ENCODE data around the gene DOK5. TPM values are rescaled to one million over a fixed set of nuclear protein-coding genes. Genes with fewer than 3 reads are reported as not detected.

The DOK5 gene
- total and polyA plus RNA-seq, 5 donors from 2014 or later = 0.11 to 0.36 (median 0.26) TPM; not detected in 2

DNA sequence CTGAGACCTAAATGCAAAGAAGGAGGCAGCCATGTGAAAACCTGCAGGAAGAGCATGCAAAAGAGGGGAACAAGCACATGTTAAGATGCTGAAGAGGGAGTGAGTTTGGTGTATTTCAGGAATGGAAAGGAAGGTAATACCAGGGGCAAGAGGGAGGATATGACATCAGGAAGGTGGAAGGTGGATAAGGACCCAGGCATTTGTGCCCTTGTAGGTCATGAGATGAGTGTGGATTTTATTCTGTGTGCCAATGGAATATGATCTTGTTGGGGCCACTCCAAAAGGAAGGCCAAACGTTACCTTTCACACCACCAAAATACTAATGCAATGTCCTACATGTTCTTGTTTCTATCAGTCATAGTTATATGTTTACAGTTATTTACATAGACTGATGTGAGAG is 17.2 kb upstream of the DOK5 start:
- H3K9me3 ChIP-seq (ENCODE audit: control insufficient read depth in 2 of 2, low read length in 2 of 2) = no peaks in the 10 kb centered on the region
- H3K27me3 Mint-ChIP-seq = no peaks in the 10 kb centered on the region
- no peak overlapping the region for H3K27ac ChIP-seq (ENCODE audit: insufficient read depth, low read length, poor library complexity, severe bottlenecking)
- no peak for DNase-seq
- no peak overlapping the region for H3K4me3 Mint-ChIP-seq
- H3K4me1 ChIP-seq (ENCODE audit: control insufficient read depth, insufficient read depth, low read length, poor library complexity, severe bottlenecking) = no peaks in the 10 kb centered on the region
- no peak overlapping the region for H3K27ac Mint-ChIP-seq
- H3K9me3 Mint-ChIP-seq = peaks cover 0 to 4% (median 1%) of the 10 kb centered on the region in 7 donors
- no peaks in the 10 kb centered on the region for H3K36me3 ChIP-seq (ENCODE audit: control insufficient read depth, insufficient read depth, low read length)
- H3K4me3 ChIP-seq (ENCODE audit: low read depth, low read length) = no peak overlapping the region
- ATAC-seq (ENCODE audit: low read depth in 2 of 2) = no peak
- H3K36me3 Mint-ChIP-seq = no peaks in the 10 kb centered on the region
- H3K4me1 Mint-ChIP-seq = no peaks in the 10 kb centered on the region
- H3K27me3 ChIP-seq (ENCODE audit: control insufficient read depth, insufficient read depth, low read length) = no peaks in the 10 kb centered on the region

DNA sequence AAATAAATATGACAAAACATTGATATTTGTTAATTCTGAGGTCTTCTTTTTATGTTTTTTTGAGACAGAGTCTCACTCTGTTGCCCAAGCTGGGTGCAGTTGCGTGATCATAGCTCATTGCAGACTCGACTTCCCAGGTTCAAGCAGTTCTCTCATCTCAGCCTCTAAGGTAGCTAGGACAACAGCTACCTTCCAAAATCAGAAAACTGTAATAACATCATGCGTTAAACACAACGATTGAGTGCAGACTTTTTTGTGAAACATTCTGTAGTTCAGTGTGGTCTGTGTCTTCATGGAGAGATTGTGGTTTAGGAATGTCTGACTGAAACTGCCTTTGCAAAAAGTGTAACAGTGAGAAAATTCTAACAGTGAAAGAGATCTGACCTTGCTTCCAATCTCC is 16.1 kb upstream of the DOK5 start:
- Mint-ChIP-seq H3K4me3 (no peak overlapping the region), H3K4me1 (no peaks in the 10 kb centered on the region), H3K36me3 (no peaks in the 10 kb centered on the region), H3K27ac (no peak overlapping the region), H3K27me3 (no peaks in the 10 kb centered on the region), H3K9me3 (peaks cover 0 to 2% (median 1%) of the 10 kb centered on the region in 7 donors)
- ATAC-seq (ENCODE audit: low read depth in 2 of 2) (no peak), DNase-seq (no peak)
- H3K4me1 ChIP-seq (ENCODE audit: control insufficient read depth, insufficient read depth, low read length, poor library complexity, severe bottlenecking) = no peaks in the 10 kb centered on the region
- H3K27ac ChIP-seq (ENCODE audit: insufficient read depth, low read length, poor library complexity, severe bottlenecking) = no peak overlapping the region
- H3K4me3 ChIP-seq (ENCODE audit: low read depth, low read length) = no peak overlapping the region
- H3K36me3 ChIP-seq (ENCODE audit: control insufficient read depth, insufficient read depth, low read length) = no peaks in the 10 kb centered on the region
- H3K9me3 ChIP-seq (ENCODE audit: control insufficient read depth in 2 of 2, low read length in 2 of 2) = no peaks in the 10 kb centered on the region
- no peaks in the 10 kb centered on the region for H3K27me3 ChIP-seq (ENCODE audit: control insufficient read depth, insufficient read depth, low read length)

- DNase-seq = no peak
- Histone ChIP-seq H3K27me3 (ENCODE audit: control insufficient read depth, insufficient read depth, low read length) (no peaks in the 10 kb centered on the region), H3K9me3 (ENCODE audit: control insufficient read depth in 2 of 2, low read length in 2 of 2) (no peaks in the 10 kb centered on the region), H3K4me3 (ENCODE audit: low read depth, low read length) (no peak overlapping the region), H3K36me3 (ENCODE audit: control insufficient read depth, insufficient read depth, low read length) (no peaks in the 10 kb centered on the region), H3K4me1 (ENCODE audit: control insufficient read depth, insufficient read depth, low read length, poor library complexity, severe bottlenecking) (no peaks in the 10 kb centered on the region), H3K27ac (ENCODE audit: insufficient read depth, low read length, poor library complexity, severe bottlenecking) (no peak overlapping the region)
- Mint-ChIP-seq H3K4me3 (no peak overlapping the region), H3K9me3 (peaks cover 0 to 3% (median 0%) of the 10 kb centered on the region in 7 donors), H3K27me3 (no peaks in the 10 kb centered on the region), H3K27ac (no peak overlapping the region), H3K36me3 (no peaks in the 10 kb centered on the region), H3K4me1 (no peaks in the 10 kb centered on the region)
- ATAC-seq (ENCODE audit: low read depth in 2 of 2) = no peak
These were observed 11.4 kb upstream of the DOK5 start for GRCh38 chr20:54464003-54464402.

DNA sequence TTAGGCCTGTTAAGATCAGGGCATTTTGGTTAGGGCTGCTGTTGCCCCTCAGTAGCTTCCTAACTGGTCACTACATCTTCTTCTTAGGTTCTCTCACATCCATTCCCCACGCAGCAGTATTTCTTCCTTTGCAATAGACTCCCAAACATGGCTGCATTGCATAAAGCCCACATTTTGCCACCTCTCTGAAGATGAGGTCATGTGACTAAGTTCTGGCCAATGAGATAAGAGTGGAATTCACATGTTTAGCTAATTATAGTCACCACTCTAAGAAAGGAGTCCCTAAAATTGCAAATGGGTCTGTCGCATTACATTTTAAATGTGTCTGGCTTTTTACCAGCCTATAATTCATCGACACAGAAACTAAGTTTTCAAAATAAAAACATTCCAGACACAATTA is 9.3 kb upstream of the DOK5 start:
- H3K27me3 ChIP-seq (ENCODE audit: control insufficient read depth, insufficient read depth, low read length) = no peaks in the 10 kb centered on the region
- no peaks in the 10 kb centered on the region for H3K36me3 ChIP-seq (ENCODE audit: control insufficient read depth, insufficient read depth, low read length)
- peaks cover 0 to 3% (median 0%) of the 10 kb centered on the region in 7 donors for H3K9me3 Mint-ChIP-seq
- no peak overlapping the region for H3K27ac ChIP-seq (ENCODE audit: insufficient read depth, low read length, poor library complexity, severe bottlenecking)
- H3K4me1 Mint-ChIP-seq = no peaks in the 10 kb centered on the region
- H3K4me3 Mint-ChIP-seq = no peak overlapping the region
- no peak overlapping the region for H3K27ac Mint-ChIP-seq
- no peaks in the 10 kb centered on the region for H3K36me3 Mint-ChIP-seq
- ATAC-seq (ENCODE audit: low read depth in 2 of 2) (no peak), DNase-seq (no peak)
- H3K4me1 ChIP-seq (ENCODE audit: control insufficient read depth, insufficient read depth, low read length, poor library complexity, severe bottlenecking) = no peaks in the 10 kb centered on the region
- H3K4me3 ChIP-seq (ENCODE audit: low read depth, low read length) = no peak overlapping the region
- H3K9me3 ChIP-seq (ENCODE audit: control insufficient read depth in 2 of 2, low read length in 2 of 2) = no peaks in the 10 kb centered on the region
- no peaks in the 10 kb centered on the region for H3K27me3 Mint-ChIP-seq

DNA sequence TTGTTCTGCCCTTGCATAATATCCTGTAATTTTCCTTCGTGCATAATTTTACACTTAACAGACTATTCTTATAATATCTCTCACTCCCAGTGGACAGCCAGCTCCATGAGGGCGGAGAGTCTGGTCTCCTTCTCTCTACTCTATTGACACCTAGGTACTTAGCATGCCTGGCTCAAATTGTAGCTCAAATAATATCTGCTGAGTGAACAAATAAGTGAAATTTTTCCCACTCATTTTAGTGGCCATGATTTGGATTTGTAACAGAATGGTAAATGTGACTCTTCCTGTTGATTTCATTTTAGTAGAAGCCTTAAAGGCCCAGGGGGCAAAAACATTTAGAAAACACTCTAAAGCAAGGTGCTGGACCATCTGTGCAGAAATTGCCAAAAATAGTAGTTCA is 7.8 kb upstream of the DOK5 start:
- Mint-ChIP-seq H3K4me1 (no peaks in the 10 kb centered on the region), H3K27ac (no peak overlapping the region), H3K9me3 (peaks cover 0 to 5% (median 1%) of the 10 kb centered on the region in 7 donors), H3K36me3 (no peaks in the 10 kb centered on the region), H3K4me3 (no peak overlapping the region), H3K27me3 (no peaks in the 10 kb centered on the region)
- Histone ChIP-seq H3K36me3 (ENCODE audit: control insufficient read depth, insufficient read depth, low read length) (no peaks in the 10 kb centered on the region), H3K27ac (ENCODE audit: insufficient read depth, low read length, poor library complexity, severe bottlenecking) (no peak overlapping the region), H3K9me3 (ENCODE audit: control insufficient read depth in 2 of 2, low read length in 2 of 2) (no peaks in the 10 kb centered on the region), H3K4me3 (ENCODE audit: low read depth, low read length) (no peak overlapping the region), H3K27me3 (ENCODE audit: control insufficient read depth, insufficient read depth, low read length) (no peaks in the 10 kb centered on the region), H3K4me1 (ENCODE audit: control insufficient read depth, insufficient read depth, low read length, poor library complexity, severe bottlenecking) (no peaks in the 10 kb centered on the region)
- DNase-seq = no peak
- no peak for ATAC-seq (ENCODE audit: low read depth in 2 of 2)

- Mint-ChIP-seq H3K4me1 (no peaks in the 10 kb centered on the region), H3K9me3 (peaks cover 0 to 5% (median 1%) of the 10 kb centered on the region in 7 donors), H3K27me3 (no peaks in the 10 kb centered on the region), H3K36me3 (no peaks in the 10 kb centered on the region), H3K4me3 (no peak overlapping the region), H3K27ac (no peak overlapping the region)
- H3K4me3 ChIP-seq (ENCODE audit: low read depth, low read length) = no peak overlapping the region
- no peaks in the 10 kb centered on the region for H3K9me3 ChIP-seq (ENCODE audit: control insufficient read depth in 2 of 2, low read length in 2 of 2)
- DNase-seq = no peak
- H3K36me3 ChIP-seq (ENCODE audit: control insufficient read depth, insufficient read depth, low read length) = no peaks in the 10 kb centered on the region
- H3K4me1 ChIP-seq (ENCODE audit: control insufficient read depth, insufficient read depth, low read length, poor library complexity, severe bottlenecking) = no peaks in the 10 kb centered on the region
- no peak for ATAC-seq (ENCODE audit: low read depth in 2 of 2)
- H3K27ac ChIP-seq (ENCODE audit: insufficient read depth, low read length, poor library complexity, severe bottlenecking) = no peak overlapping the region
- no peaks in the 10 kb centered on the region for H3K27me3 ChIP-seq (ENCODE audit: control insufficient read depth, insufficient read depth, low read length)
These were observed 7.3 kb upstream of the DOK5 start for GRCh38 chr20:54468082-54468481.

DNA sequence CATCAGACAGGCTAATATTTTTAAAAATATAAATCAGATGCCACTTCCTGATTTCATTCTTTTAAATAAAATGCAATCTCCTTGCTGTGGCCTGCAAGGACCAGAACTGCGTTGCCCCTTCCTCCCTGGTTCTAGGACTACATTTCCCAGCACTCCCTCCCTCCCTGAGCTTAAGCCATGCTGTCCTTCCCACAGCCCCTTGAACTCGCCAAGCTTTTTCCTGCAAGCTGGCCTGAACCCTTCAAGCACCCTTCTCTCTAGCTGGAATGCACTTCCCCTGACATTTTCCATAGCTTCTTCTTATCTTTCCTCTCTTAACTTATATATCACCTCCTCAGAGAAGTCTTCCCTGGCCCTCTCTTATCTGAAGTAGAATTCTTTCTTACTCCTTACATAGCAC is 6.1 kb upstream of the DOK5 start:
- Mint-ChIP-seq H3K27ac (no peak overlapping the region), H3K4me1 (peaks cover 0 to 1% (median under 1%) of the 10 kb centered on the region in 4 donors), H3K9me3 (peaks cover 0 to 7% (median 2%) of the 10 kb centered on the region in 7 donors), H3K36me3 (no peaks in the 10 kb centered on the region), H3K27me3 (peaks cover 11% of the 10 kb centered on the region), H3K4me3 (no peak overlapping the region)
- DNase-seq (no peak), ATAC-seq (ENCODE audit: low read depth in 2 of 2) (no peak)
- Histone ChIP-seq H3K4me3 (ENCODE audit: low read depth, low read length) (no peak overlapping the region), H3K4me1 (ENCODE audit: control insufficient read depth, insufficient read depth, low read length, poor library complexity, severe bottlenecking) (no peaks in the 10 kb centered on the region), H3K9me3 (ENCODE audit: control insufficient read depth in 2 of 2, low read length in 2 of 2) (no peaks in the 10 kb centered on the region), H3K27ac (ENCODE audit: insufficient read depth, low read length, poor library complexity, severe bottlenecking) (no peak overlapping the region), H3K36me3 (ENCODE audit: control insufficient read depth, insufficient read depth, low read length) (no peaks in the 10 kb centered on the region), H3K27me3 (ENCODE audit: control insufficient read depth, insufficient read depth, low read length) (no peaks in the 10 kb centered on the region)

GRCh38 chr20:54469952-54470351 is 5.4 kb upstream of the DOK5 start:
- Mint-ChIP-seq H3K4me1 (peaks cover 0 to 5% (median 2%) of the 10 kb centered on the region in 4 donors), H3K27ac (no peak overlapping the region)

More at GRCh38 chr20:54469952-54470351, 5.4 kb upstream of the DOK5 start:
- Mint-ChIP-seq H3K4me3 (no peak overlapping the region), H3K36me3 (no peaks in the 10 kb centered on the region), H3K9me3 (peaks cover 0 to 6% (median 3%) of the 10 kb centered on the region in 7 donors), H3K27me3 (peaks cover 18% of the 10 kb centered on the region)
- Histone ChIP-seq H3K27ac (ENCODE audit: insufficient read depth, low read length, poor library complexity, severe bottlenecking) (no peak overlapping the region), H3K36me3 (ENCODE audit: control insufficient read depth, insufficient read depth, low read length) (no peaks in the 10 kb centered on the region), H3K9me3 (ENCODE audit: control insufficient read depth in 2 of 2, low read length in 2 of 2) (no peaks in the 10 kb centered on the region), H3K4me1 (ENCODE audit: control insufficient read depth, insufficient read depth, low read length, poor library complexity, severe bottlenecking) (no peaks in the 10 kb centered on the region), H3K27me3 (ENCODE audit: control insufficient read depth, insufficient read depth, low read length) (peaks cover 2% of the 10 kb centered on the region), H3K4me3 (ENCODE audit: low read depth, low read length) (no peak overlapping the region)
- no peak for DNase-seq
- no peak for ATAC-seq (ENCODE audit: low read depth in 2 of 2)

Measured in CD4-positive, CD25-positive, alpha-beta regulatory T cell (primary cell).